ENCODE measurements around the gene MED22.

MED22 gene

DNA sequence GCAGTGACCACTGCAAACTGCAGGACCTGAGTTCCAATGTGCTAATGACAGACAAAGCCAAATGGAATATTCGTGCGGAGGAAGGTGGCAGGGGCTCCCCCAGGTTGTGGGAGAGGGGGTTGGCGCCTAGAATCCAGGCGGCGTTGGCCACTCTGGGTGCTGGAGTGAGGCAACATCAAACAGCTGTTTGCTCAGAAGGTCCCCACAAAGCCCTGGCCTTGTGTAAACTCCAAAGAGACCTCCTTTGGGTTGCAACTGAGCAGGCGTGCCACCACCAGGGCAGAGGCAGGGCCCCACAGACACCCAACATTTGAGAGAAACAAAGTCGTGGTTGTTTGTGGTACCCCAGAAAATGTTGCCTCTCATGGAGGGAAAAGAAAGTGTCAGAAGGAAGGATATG is 42.8 kb upstream of the MED22 start:
- H3K27ac ChIP-seq (ENCODE audit: low read length) = no peak overlapping the region
- peaks cover 68% of the 10 kb centered on the region for H3K27me3 ChIP-seq (replicated peaks; ENCODE audit: insufficient read depth, low read length)
- no peak for DNase-seq
- no peak overlapping the region for H3K4me3 ChIP-seq (ENCODE audit: low read length)
- no peaks in the 10 kb centered on the region for H4K20me1 ChIP-seq (ENCODE audit: insufficient read depth, low read length)
- no peaks in the 10 kb centered on the region for H3K9me2 ChIP-seq (replicated peaks; ENCODE audit: insufficient read depth, low read length)
- H3K4me1 ChIP-seq (ENCODE audit: low read length) = no peaks in the 10 kb centered on the region
- H3K36me3 ChIP-seq (replicated peaks; ENCODE audit: insufficient read depth, low read length) = no peaks in the 10 kb centered on the region
- H2AFZ ChIP-seq (ENCODE audit: low read length) = no peak overlapping the region
- no peaks in the 10 kb centered on the region for H3F3A ChIP-seq (ENCODE audit: insufficient read depth, low read length)
- H3K9me3 ChIP-seq (replicated peaks; ENCODE audit: insufficient read depth, low read length) = no peaks in the 10 kb centered on the region
- no peak overlapping the region for H3K4me2 ChIP-seq (ENCODE audit: low read depth, low read length)
- H3K79me2 ChIP-seq (ENCODE audit: low read length) = no peaks in the 10 kb centered on the region
- H3K9ac ChIP-seq (ENCODE audit: low read length) = no peak overlapping the region
- TF ChIP-seq EZH2 (optimal IDR thresholded peaks at IDR 0.05; ENCODE audit: low read depth, low read length) (no peak), EZH2phosphoT487 (IDR thresholded peaks at IDR 0.05; ENCODE audit: low read length) (no peak)
- TF ChIP-seq, protein P1, sequence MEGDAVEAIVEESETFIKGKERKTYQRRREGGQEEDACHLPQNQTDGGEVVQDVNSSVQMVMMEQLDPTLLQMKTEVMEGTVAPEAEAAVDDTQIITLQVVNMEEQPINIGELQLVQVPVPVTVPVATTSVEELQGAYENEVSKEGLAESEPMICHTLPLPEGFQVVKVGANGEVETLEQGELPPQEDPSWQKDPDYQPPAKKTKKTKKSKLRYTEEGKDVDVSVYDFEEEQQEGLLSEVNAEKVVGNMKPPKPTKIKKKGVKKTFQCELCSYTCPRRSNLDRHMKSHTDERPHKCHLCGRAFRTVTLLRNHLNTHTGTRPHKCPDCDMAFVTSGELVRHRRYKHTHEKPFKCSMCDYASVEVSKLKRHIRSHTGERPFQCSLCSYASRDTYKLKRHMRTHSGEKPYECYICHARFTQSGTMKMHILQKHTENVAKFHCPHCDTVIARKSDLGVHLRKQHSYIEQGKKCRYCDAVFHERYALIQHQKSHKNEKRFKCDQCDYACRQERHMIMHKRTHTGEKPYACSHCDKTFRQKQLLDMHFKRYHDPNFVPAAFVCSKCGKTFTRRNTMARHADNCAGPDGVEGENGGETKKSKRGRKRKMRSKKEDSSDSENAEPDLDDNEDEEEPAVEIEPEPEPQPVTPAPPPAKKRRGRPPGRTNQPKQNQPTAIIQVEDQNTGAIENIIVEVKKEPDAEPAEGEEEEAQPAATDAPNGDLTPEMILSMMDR (IDR thresholded peaks at IDR 0.05; ENCODE audit: low read length) = no peak

DNA sequence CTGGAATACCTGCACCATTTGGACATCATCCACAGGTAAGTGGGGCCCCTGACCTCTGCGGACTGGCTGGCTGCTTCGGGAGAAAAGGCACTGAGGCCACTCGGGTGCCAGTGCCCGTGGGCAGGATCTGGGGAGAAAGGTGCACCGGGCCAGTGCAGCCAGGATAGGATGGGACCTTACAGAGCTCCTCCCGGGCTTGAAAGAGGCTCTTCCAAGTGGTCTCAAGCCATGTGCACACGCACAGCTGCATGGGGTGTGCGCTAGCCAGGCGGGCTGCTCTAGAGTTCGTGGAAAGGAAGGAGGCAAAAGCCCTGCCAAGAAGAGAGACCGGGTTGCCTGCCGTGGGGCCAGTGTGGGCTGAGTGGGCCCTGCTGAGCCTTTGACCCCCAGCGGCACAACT is 41.6 kb upstream of the MED22 start:
- Histone ChIP-seq H3K36me3 (replicated peaks; ENCODE audit: insufficient read depth, low read length) (no peaks in the 10 kb centered on the region), H3K9ac (ENCODE audit: low read length) (no peak overlapping the region), H3K9me2 (replicated peaks; ENCODE audit: insufficient read depth, low read length) (no peaks in the 10 kb centered on the region), H3F3A (ENCODE audit: insufficient read depth, low read length) (no peaks in the 10 kb centered on the region), H3K4me1 (ENCODE audit: low read length) (no peaks in the 10 kb centered on the region), H3K27me3 (replicated peaks; ENCODE audit: insufficient read depth, low read length) (peaks cover 68% of the 10 kb centered on the region), H3K9me3 (replicated peaks; ENCODE audit: insufficient read depth, low read length) (no peaks in the 10 kb centered on the region), H3K27ac (ENCODE audit: low read length) (no peak overlapping the region), H4K20me1 (ENCODE audit: insufficient read depth, low read length) (no peaks in the 10 kb centered on the region), H3K4me2 (ENCODE audit: low read depth, low read length) (no peak overlapping the region), H2AFZ (ENCODE audit: low read length) (no peak overlapping the region), H3K79me2 (ENCODE audit: low read length) (no peaks in the 10 kb centered on the region), H3K4me3 (ENCODE audit: low read length) (no peak overlapping the region)
- DNase-seq = no peak
- TF ChIP-seq EZH2 (optimal IDR thresholded peaks at IDR 0.05; ENCODE audit: low read depth, low read length) (no peak), EZH2phosphoT487 (IDR thresholded peaks at IDR 0.05; ENCODE audit: low read length) (no peak)
- TF ChIP-seq, protein P1 (IDR thresholded peaks at IDR 0.05; ENCODE audit: low read length) = no peak

DNA sequence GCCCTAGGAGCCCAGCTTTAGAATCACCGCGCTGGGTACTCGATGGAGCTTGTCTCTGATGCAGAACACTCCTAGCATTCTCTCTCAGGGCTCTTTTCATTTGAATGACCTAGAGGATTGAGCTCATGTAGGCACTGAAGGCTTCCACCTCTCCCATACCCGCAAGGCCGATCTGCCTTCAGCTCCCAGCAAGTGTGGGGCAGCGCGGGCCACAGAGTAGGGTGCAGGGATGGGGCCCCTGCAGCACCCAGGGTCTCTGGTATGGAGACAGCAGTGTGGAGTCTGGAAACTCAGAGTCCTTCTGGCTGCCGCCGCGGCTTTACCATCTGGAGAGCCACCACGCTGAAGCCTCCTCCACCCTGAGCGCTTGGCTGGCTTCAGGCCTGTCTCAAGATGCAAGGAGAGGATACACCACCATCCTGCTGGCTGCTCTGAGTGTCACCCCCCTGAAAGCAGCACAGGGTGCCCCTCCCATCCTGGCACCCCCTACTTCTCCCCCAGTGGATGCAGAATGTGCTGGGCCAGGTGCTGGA is 41.2 kb upstream of the MED22 start:
- Histone ChIP-seq H3K9me3 (replicated peaks; ENCODE audit: insufficient read depth, low read length) (no peaks in the 10 kb centered on the region), H3K79me2 (ENCODE audit: low read length) (no peaks in the 10 kb centered on the region), H3K27me3 (replicated peaks; ENCODE audit: insufficient read depth, low read length) (peaks cover 65% of the 10 kb centered on the region), H3K9ac (ENCODE audit: low read length) (no peak overlapping the region), H2AFZ (ENCODE audit: low read length) (no peak overlapping the region), H3K9me2 (replicated peaks; ENCODE audit: insufficient read depth, low read length) (no peaks in the 10 kb centered on the region), H3K4me3 (ENCODE audit: low read length) (no peak overlapping the region), H4K20me1 (ENCODE audit: insufficient read depth, low read length) (no peaks in the 10 kb centered on the region), H3K4me2 (ENCODE audit: low read depth, low read length) (no peak overlapping the region), H3K36me3 (replicated peaks; ENCODE audit: insufficient read depth, low read length) (no peaks in the 10 kb centered on the region), H3K27ac (ENCODE audit: low read length) (no peak overlapping the region), H3K4me1 (ENCODE audit: low read length) (no peaks in the 10 kb centered on the region), H3F3A (ENCODE audit: insufficient read depth, low read length) (no peaks in the 10 kb centered on the region)
- TF ChIP-seq, protein P1 (IDR thresholded peaks at IDR 0.05; ENCODE audit: low read length) = no peak
- TF ChIP-seq EZH2phosphoT487 (IDR thresholded peaks at IDR 0.05; ENCODE audit: low read length) = no peak
- no peak for TF ChIP-seq EZH2 (optimal IDR thresholded peaks at IDR 0.05; ENCODE audit: low read depth, low read length)
- DNase-seq = no peak
